A549 treated with GW870086 at 1 μM for 4 hours (cell line): ENCODE data around the gene PHF21B. TPM values are rescaled to one million over a fixed set of nuclear protein-coding genes. Genes with fewer than 3 reads are reported as not detected.

Source experiments
- total RNA-seq: library from RNA; stranded (reverse); fragments of 200-300 nt; extraction: Qiagen RNA extraction; gene quantifications from 5 replicates; pipeline ENCODE4 v1.2.3, GENCODE V29; 2022; ENCODE audit warnings: low read depth

The PHF21B gene
- total RNA-seq = 0.53 to 1.2 TPM (median 0.66 TPM) in 5 replicates

GRCh38 chr22:45009606-45010531 lies at the start of gene PHF21B:
PHF21B (minus strand) TSS chr22:45010005; CDS start chr22:45009549, 456 bp downstream.

Other genes with a start within 250 kb of the PHF21B start
- gene NUP50, start 153.9 kb upstream of the PHF21B start, total RNA-seq = 23.6 to 32.9 TPM (median 29.7 TPM) in 5 replicates
- gene KIAA0930, start 230.9 kb upstream of the PHF21B start, total RNA-seq = 63.8 to 83.7 TPM (median 81.1 TPM) in 5 replicates